ENCODE data around the gene ELMO3.

- TF ChIP-seq CTCF (IDR thresholded peaks at IDR 0.05; ENCODE audit: insufficient read depth, low read length) (no peak), GABPA (IDR thresholded peaks at IDR 0.05; ENCODE audit: low read depth) (no peak)
Measured at GRCh38 chr16:67252609-67253497, 53.9 kb downstream of the ELMO3 start.

All from HL-60 (cell line).